Neuronal stem cell (in vitro differentiated cells): ENCODE measurements around the gene AGXT.

Experiments used
- DNase-seq: peaks from one replicate; pipeline ENCODE4 v3.0.0-alpha.2; 2013; ENCODE audit warnings: low spot score
- H2AFZ ChIP-seq: one replicate; pipeline ENCODE4 v1.6.1; 2013; ENCODE audit warnings: mild to moderate bottlenecking, low read length, inconsistent platforms
- H2AK5ac ChIP-seq: 2 replicates; pipeline ENCODE4 v1.6.1; 2013; ENCODE audit warnings: low read depth, mild to moderate bottlenecking, inconsistent platforms, low read length, moderate library complexity, mixed read lengths
- H2BK120ac ChIP-seq: 2 replicates; pipeline ENCODE4 v1.6.1; 2013; ENCODE audit warnings: low read depth, mild to moderate bottlenecking, inconsistent platforms, low read length, moderate library complexity, mixed read lengths
- H2BK12ac ChIP-seq: one replicate; pipeline ENCODE4 v1.6.1; 2013; ENCODE audit warnings: low read length, inconsistent platforms
- H2BK15ac ChIP-seq: 2 replicates; pipeline ENCODE4 v1.6.1; 2013; ENCODE audit warnings: mild to moderate bottlenecking, low read length, inconsistent platforms, mixed read lengths
- H2BK5ac ChIP-seq: one replicate; pipeline ENCODE4 v1.6.1; 2013; ENCODE audit warnings: inconsistent platforms, mild to moderate bottlenecking, low read length, moderate library complexity
- H3K14ac ChIP-seq: one replicate; pipeline ENCODE4 v1.6.1; 2013; ENCODE audit warnings: low read length, inconsistent platforms
- H3K18ac ChIP-seq: 2 replicates; pipeline ENCODE4 v1.6.1; 2013; ENCODE audit warnings: low read length, inconsistent platforms
- H3K23ac ChIP-seq: 2 replicates; pipeline ENCODE4 v1.6.1; 2013; ENCODE audit warnings: low read depth, mild to moderate bottlenecking, mixed read lengths, low read length, inconsistent platforms; ENCODE audit not compliant: poor library complexity
- H3K27ac ChIP-seq: replicated peaks from 3 replicates; pipeline ENCODE4 v1.5.1; 2013; ENCODE audit warnings: low read length, inconsistent platforms
- H3K27me3 ChIP-seq, 3 experiments: 2 replicates each; pipeline ENCODE4 v1.6.1; 2013; ENCODE audit warnings: low read length in 3 of 3, mild to moderate bottlenecking in 2 of 3, inconsistent platforms in 1 of 3, low read depth in 1 of 3, mixed read lengths in 1 of 3, moderate library complexity in 1 of 3; ENCODE audit not compliant: control insufficient read depth in 3 of 3, insufficient read depth in 3 of 3
- H3K36me3 ChIP-seq, 2 donors: replicated peaks in 1 of 2; 2 replicates each; pipeline ENCODE4 v1.6.1; 2013; ENCODE audit warnings: low read length in 2 of 2; ENCODE audit not compliant: control insufficient read depth in 2 of 2, insufficient read depth in 2 of 2
- H3K4ac ChIP-seq: 2 replicates; pipeline ENCODE4 v1.6.1; 2013; ENCODE audit warnings: inconsistent platforms, mild to moderate bottlenecking, low read length, moderate library complexity
- H3K4me1 ChIP-seq, 2 donors: 1 replicate in 1 of 2; 2 replicates in 1 of 2; pipeline ENCODE4 v1.6.1; 2013; ENCODE audit warnings: low read length in 2 of 2, low read depth in 1 of 2; ENCODE audit not compliant: control insufficient read depth in 2 of 2, insufficient read depth in 1 of 2
- H3K4me2 ChIP-seq: one replicate; pipeline ENCODE4 v1.6.1; 2013; ENCODE audit warnings: mild to moderate bottlenecking, low read length, inconsistent platforms; ENCODE audit not compliant: insufficient read depth, poor library complexity, severe bottlenecking
- H3K4me3 ChIP-seq, 2 donors: 2 replicates each; pipeline ENCODE4 v1.5.1; 2013; ENCODE audit warnings: low read length in 2 of 2, mild to moderate bottlenecking in 2 of 2, inconsistent platforms in 1 of 2, moderate library complexity in 1 of 2
- H3K79me1 ChIP-seq: one replicate; pipeline ENCODE4 v1.6.1; 2013; ENCODE audit warnings: low read depth, mild to moderate bottlenecking, inconsistent platforms, low read length, moderate library complexity
- H3K9ac ChIP-seq: one replicate; pipeline ENCODE4 v1.6.1; 2013; ENCODE audit warnings: mild to moderate bottlenecking, low read depth, low read length, inconsistent platforms; ENCODE audit not compliant: poor library complexity
- H3K9me3 ChIP-seq, 2 donors: replicated peaks in 1 of 2; 2 replicates each; pipeline versions ENCODE3 to v1.6.1; 2013; ENCODE audit warnings: low read length in 2 of 2, mild to moderate bottlenecking in 2 of 2, inconsistent platforms in 1 of 2, low read depth in 1 of 2, mixed read lengths in 1 of 2, moderate library complexity in 1 of 2; ENCODE audit not compliant: control insufficient read depth in 2 of 2, insufficient read depth in 1 of 2
- H4K8ac ChIP-seq: one replicate; pipeline ENCODE4 v1.6.1; 2013; ENCODE audit warnings: low read depth, mild to moderate bottlenecking, inconsistent platforms, low read length, moderate library complexity
- H4K91ac ChIP-seq: one replicate; pipeline ENCODE4 v1.6.1; 2013; ENCODE audit warnings: low read length, low read depth, mild to moderate bottlenecking, inconsistent platforms; ENCODE audit not compliant: poor library complexity
- WGBS, 2 donors: extraction: QIAGEN DNeasy Blood & Tissue Kit; methylation state at CpG; one replicate each; pipeline ENCODE4 v1.1.7; 2013; ENCODE audit warnings: missing lambda C conversion rate in 2 of 2, mixed read lengths in 1 of 2; ENCODE audit not compliant: insufficient read length in 2 of 2, insufficient replicate concordance in 1 of 2; ENCODE audit errors: extremely low coverage in 2 of 2; 5-methylcytosine and 5-hydroxymethylcytosine counted together

AGXT gene

GRCh38 chr2:240889601-240890560 is 21.3 kb downstream of the AGXT start:
- H2BK5ac ChIP-seq, result peak overlapping the region; percentile 66
- no CpG with 5 or more reads among the region's 38 CpGs for WGBS, 2 donors

DNA sequence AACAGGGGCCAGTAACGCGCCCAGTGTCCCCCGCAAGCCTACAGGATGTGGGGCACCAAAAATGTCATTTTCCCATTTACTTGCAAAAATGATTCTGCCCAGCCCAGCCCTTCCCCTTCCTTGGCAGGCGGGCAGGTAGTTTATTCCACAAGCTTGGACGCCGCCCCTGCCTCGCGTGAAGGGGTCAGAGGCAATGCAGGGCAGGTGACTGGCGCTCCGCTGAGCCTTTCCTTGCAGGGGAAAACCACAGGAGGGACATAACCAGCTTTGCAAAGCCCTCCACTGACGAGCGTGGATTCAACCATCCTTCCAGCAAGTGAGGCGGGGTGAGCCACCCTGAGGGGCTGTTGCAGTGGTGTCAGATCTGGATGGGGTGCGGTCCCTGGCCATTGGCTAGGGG is 22.1 kb downstream of the AGXT start:
- Histone ChIP-seq H2BK5ac (peak overlapping the region; percentile 39), H2AFZ (no peak overlapping the region), H3K27ac (no peak overlapping the region), H3K4me3 (no peak overlapping the region), H3K36me3 (no peaks in the 10 kb centered on the region), H4K91ac (no peak overlapping the region), H3K18ac (no peak overlapping the region), H2AK5ac (peak overlapping the region; percentile 37), H3K14ac (no peak overlapping the region), H3K79me1 (no peaks in the 10 kb centered on the region), H2BK15ac (peak overlapping the region; percentile 67), H3K4me2 (peak overlapping the region; percentile 11), H2BK12ac (no peak overlapping the region), H3K23ac (no peak overlapping the region), H3K4me1 (peaks cover 0 to 2% of the 10 kb centered on the region in 2 donors), H3K4ac (no peak overlapping the region), H3K9ac (no peak overlapping the region), H2BK120ac (no peak overlapping the region), H3K9me3 (no peaks in the 10 kb centered on the region), H3K27me3 (peaks cover 0 to 14% (median 0%) of the 10 kb centered on the region in 3 experiments), H4K8ac (no peak overlapping the region)
- DNase-seq, result no peak
- no CpG with 5 or more reads among the region's 14 CpGs for WGBS, 2 donors

More at GRCh38 chr2:240889601-240890560, 21.3 kb downstream of the AGXT start:
- Histone ChIP-seq H2BK120ac (no peak overlapping the region), H3K18ac (peak overlapping the region; percentile 48), H3K4me1 (peaks cover 0 to 2% of the 10 kb centered on the region in 2 donors), H3K9ac (no peak overlapping the region), H3K27me3 (peaks cover 0 to 9% (median 0%) of the 10 kb centered on the region in 3 experiments), H3K79me1 (no peaks in the 10 kb centered on the region), H2AFZ (no peak overlapping the region), H4K8ac (no peak overlapping the region), H3K14ac (peak overlapping the region; percentile 9), H3K9me3 (no peaks in the 10 kb centered on the region), H3K36me3 (no peaks in the 10 kb centered on the region), H3K23ac (no peak overlapping the region), H3K27ac (no peak overlapping the region), H3K4me2 (no peak overlapping the region), H2BK12ac (no peak overlapping the region), H3K4ac (no peak overlapping the region), H4K91ac (no peak overlapping the region), H2BK15ac (no peak overlapping the region), H3K4me3 (no peak overlapping the region), H2AK5ac (peak overlapping the region; percentile 88)
- DNase-seq, result no peak

GRCh38 chr2:240891492-240892340 is 23.1 kb downstream of the AGXT start:
- H3K9me3 ChIP-seq, result no peaks in the 10 kb centered on the region
- H2BK5ac ChIP-seq, result no peak overlapping the region
- H2BK120ac ChIP-seq, result no peak overlapping the region
- no peaks in the 10 kb centered on the region for H3K79me1 ChIP-seq
- H3K4me2 ChIP-seq, result no peak overlapping the region
- peak overlapping the region; percentile 67 for H2BK15ac ChIP-seq
- DNase-seq, result no peak
- peak overlapping the region; percentile 55 for H3K23ac ChIP-seq
- no peak overlapping the region for H4K8ac ChIP-seq
- H3K36me3 ChIP-seq, result no peaks in the 10 kb centered on the region
- no peak overlapping the region for H3K14ac ChIP-seq
- peak overlapping the region; percentile 73 for H2BK12ac ChIP-seq
- H3K9ac ChIP-seq, result no peak overlapping the region
- H2AK5ac ChIP-seq, result peak overlapping the region; percentile 88
- no peak overlapping the region for H3K4me3 ChIP-seq
- peaks cover 0 to 15% (median 0%) of the 10 kb centered on the region in 3 experiments for H3K27me3 ChIP-seq
- peaks cover 0 to 2% of the 10 kb centered on the region in 2 donors for H3K4me1 ChIP-seq
- H4K91ac ChIP-seq, result no peak overlapping the region
- H3K27ac ChIP-seq, result no peak overlapping the region
- peak overlapping the region; percentile 76 for H3K18ac ChIP-seq
- H3K4ac ChIP-seq, result no peak overlapping the region
- no CpG with 5 or more reads among the region's 20 CpGs for WGBS, 2 donors
- H2AFZ ChIP-seq, result no peak overlapping the region
